Activated T-helper 1 cell treated with anti-CD3 and anti-CD28 coated beads, Interleukin-12 subunit alpha, Interleukin-12 subunit beta, Interleukin-2, Interleukin-4 antibody, amounts not matched to agents 30 ng/mL and 10 ng/mL and 1 ng/mL, durations not matched to agents 14 hours and 24 hours and 36 hours (primary cell): ENCODE data around the gene STIM1. TPM values are rescaled to one million over a fixed set of nuclear protein-coding genes. Genes with fewer than 3 reads are reported as not detected.

ENCODE experiments used
- DNase-seq: peaks from one replicate; pipeline ENCODE4 v3.0.0; 2021; ENCODE audit warnings: low spot score
- H3K27ac Mint-ChIP-seq: one replicate; pipeline ENCODE4 v1.8.0; 2021; ENCODE audit warnings: mild to moderate bottlenecking, mixed read lengths
- H3K27me3 Mint-ChIP-seq: one replicate; pipeline ENCODE4 v1.8.0; 2022; ENCODE audit warnings: mild to moderate bottlenecking, moderate library complexity, mixed read lengths; ENCODE audit not compliant: insufficient read depth
- H3K36me3 Mint-ChIP-seq: one replicate; pipeline ENCODE4 v1.8.0; 2021; ENCODE audit warnings: low read depth, mixed read lengths
- H3K4me1 Mint-ChIP-seq: one replicate; pipeline ENCODE4 v1.8.0; 2021; ENCODE audit warnings: low read depth, mixed read lengths
- H3K4me3 Mint-ChIP-seq: one replicate; pipeline ENCODE4 v1.8.0; 2021; ENCODE audit warnings: mild to moderate bottlenecking, moderate library complexity, mixed read lengths
- H3K9me3 Mint-ChIP-seq: one replicate; pipeline ENCODE4 v1.8.0; 2021; ENCODE audit warnings: mixed read lengths
- intact Hi-C: fragments of 100-400 bp; cut with micrococcal nuclease; formaldehyde crosslinking; loops from one replicate; pipeline ENCODE4 v1.15.1; 2024
- total RNA-seq: library from RNA; stranded (reverse); gene quantifications from 2 replicates; pipeline ENCODE4 v1.2.3, GENCODE V29; 2022

The STIM1 gene
- total RNA-seq, 1 donor from 2014 or later, result 68.0 TPM

DNA sequence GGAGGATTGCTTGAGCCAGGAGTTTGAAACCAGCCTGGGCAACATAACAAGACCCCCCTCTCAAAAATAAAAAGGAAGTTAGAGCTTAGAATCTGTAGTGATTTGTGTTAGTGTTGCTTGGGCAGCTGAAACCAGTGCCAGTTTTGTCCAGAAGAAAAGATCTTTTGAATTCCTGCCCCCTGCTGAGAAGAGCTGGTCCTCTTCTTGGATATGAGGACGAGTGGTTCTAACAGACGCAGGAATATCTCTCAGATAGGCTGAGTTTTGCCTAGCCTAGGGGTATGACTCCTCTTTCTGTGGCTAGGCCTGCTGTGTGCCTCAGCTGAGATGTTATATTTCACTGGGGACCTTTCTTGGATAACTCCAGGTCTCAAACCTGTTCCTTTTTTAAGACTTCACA is 102.8 kb downstream of the STIM1 start:
- intact Hi-C loops, result no loop called here
- DNase-seq, result no peak
- peaks cover 71% of the 10 kb centered on the region for H3K4me1 Mint-ChIP-seq
- peaks cover 7% of the 10 kb centered on the region for H3K9me3 Mint-ChIP-seq
- H3K36me3 Mint-ChIP-seq, result peaks cover 13% of the 10 kb centered on the region
- no peak overlapping the region for H3K4me3 Mint-ChIP-seq
- H3K27me3 Mint-ChIP-seq, result no peaks in the 10 kb centered on the region
- H3K27ac Mint-ChIP-seq, result no peak overlapping the region

DNA sequence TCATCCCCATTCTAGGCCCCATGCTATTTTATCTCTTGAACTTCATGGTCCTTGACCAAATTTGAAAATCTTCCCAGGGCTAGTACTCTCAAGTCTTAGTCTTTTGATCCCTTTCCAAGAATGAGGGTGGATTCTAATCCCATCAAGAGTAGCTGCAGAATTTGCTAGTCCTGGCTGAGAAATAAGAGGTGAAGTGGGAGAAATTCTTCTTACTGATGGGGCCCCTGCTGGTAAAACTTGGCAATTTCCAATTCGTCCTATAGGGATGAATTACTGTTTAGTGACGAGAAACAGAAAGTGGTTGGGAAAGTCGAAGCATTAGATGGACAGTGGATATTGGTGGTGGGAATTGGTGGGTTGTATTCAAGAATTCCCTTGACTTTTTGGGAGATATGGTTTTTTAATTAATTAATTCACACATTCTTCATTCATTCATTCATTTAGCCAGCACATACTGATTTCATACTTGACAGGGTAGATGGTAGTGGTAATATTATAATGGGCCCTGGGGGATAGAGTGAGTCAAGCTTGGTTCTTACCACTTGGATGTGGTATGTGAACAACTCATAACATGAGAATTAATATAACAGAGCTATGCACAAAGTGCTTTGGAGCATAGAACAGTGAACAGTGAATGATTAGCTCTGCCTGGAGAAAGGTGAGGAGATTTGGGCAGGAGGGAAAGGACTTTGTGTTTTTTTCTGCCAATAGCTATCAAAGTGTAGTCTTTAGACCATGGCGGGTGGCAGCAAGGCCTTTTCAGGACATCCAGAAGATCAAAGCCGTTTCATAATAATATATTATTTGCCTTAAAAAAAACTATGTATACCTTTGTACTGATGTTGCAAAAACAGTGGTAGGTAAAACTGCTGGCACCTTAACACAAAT is 103.8 kb downstream of the STIM1 start:
- H3K27ac Mint-ChIP-seq, result no peak overlapping the region

DNA sequence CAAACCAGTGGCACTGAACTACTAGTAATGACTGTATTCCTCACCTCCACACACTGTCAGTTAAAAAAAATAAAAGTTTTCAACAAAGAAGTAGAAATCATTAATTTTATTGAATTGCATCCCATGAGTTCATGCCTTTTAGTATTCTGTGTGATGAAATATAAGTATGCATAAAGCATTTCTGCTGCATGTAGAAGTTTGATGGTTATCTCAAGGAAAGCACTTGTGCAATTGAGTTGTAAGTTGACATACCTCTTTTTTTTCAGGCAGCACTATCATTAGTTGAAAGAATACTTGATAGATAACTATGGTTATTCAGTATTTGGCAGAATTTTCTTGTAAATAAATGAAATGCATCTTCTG is 104.4 kb downstream of the STIM1 start:
- Mint-ChIP-seq H3K27me3 (no peaks in the 10 kb centered on the region), H3K4me1 (peaks cover 64% of the 10 kb centered on the region), H3K36me3 (peaks cover 14% of the 10 kb centered on the region), H3K27ac (no peak overlapping the region), H3K9me3 (no peaks in the 10 kb centered on the region), H3K4me3 (no peak overlapping the region)
- intact Hi-C loops, result loop anchor here (1.0 kb wide), 1 partner anchor 9 kb away; no protein-coding TSS in a partner anchor
- no peak for DNase-seq

More for the DNA sequence above, 103.8 kb downstream of the STIM1 start:
- H3K4me3 Mint-ChIP-seq, result no peak overlapping the region
- peaks cover 70% of the 10 kb centered on the region for H3K4me1 Mint-ChIP-seq
- H3K9me3 Mint-ChIP-seq, result peaks cover 3% of the 10 kb centered on the region
- no peaks in the 10 kb centered on the region for H3K27me3 Mint-ChIP-seq
- peaks cover 15% of the 10 kb centered on the region for H3K36me3 Mint-ChIP-seq
- DNase-seq, result no peak
- intact Hi-C loops, result loop anchor here (1.0 kb wide), 1 partner anchor 10 kb away; no protein-coding TSS in a partner anchor

DNA sequence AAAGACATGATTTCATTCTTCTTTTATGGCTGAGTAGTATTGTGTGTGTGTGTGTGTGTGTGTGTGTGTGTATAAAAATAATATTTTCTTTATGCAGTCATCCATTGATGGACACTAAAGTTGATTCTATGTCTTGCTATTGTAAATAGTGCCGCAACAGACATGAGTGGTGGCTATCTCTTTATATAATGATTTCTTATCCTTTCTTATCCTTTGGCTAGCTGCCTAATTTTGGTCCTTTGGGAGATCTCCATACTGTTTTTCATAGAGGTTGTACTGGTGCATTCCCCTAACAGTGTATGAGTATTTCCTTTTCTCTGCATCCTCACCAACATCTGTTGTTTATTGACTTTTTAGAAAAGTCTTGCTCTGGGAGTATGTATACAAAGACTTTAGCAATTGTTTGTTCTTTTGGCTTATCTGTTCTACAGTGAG is 107.0 kb downstream of the STIM1 start:
- intact Hi-C loops, result no loop called here
- no peaks in the 10 kb centered on the region for H3K9me3 Mint-ChIP-seq
- DNase-seq, result no peak

DNA sequence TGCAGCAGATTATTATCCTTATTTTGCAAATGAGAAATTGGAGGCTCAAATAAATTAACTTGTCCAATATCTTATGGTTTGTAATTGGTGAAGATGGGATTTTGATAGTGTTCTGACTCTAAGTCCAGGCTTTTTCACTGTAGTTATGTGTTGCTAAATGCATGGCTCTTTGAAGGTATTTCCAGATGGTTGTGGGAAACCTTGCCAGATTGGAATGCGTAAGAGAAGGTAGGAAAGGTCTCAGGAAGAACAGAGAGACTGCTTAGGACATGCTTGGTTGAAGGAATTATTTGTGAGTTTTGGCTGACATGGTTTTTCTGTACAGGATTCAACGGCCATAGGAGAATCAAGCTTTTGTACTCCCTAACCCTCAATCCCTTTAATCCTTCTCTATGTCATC is 108.6 kb downstream of the STIM1 start:
- no peak overlapping the region for H3K27ac Mint-ChIP-seq
- peaks cover 77% of the 10 kb centered on the region for H3K4me1 Mint-ChIP-seq
- intact Hi-C loops, result no loop called here

More for the DNA sequence above, 107.0 kb downstream of the STIM1 start:
- H3K4me1 Mint-ChIP-seq, result peaks cover 64% of the 10 kb centered on the region
- H3K27me3 Mint-ChIP-seq, result no peaks in the 10 kb centered on the region
- H3K4me3 Mint-ChIP-seq, result no peak overlapping the region
- no peak overlapping the region for H3K27ac Mint-ChIP-seq
- H3K36me3 Mint-ChIP-seq, result peaks cover 19% of the 10 kb centered on the region

DNA sequence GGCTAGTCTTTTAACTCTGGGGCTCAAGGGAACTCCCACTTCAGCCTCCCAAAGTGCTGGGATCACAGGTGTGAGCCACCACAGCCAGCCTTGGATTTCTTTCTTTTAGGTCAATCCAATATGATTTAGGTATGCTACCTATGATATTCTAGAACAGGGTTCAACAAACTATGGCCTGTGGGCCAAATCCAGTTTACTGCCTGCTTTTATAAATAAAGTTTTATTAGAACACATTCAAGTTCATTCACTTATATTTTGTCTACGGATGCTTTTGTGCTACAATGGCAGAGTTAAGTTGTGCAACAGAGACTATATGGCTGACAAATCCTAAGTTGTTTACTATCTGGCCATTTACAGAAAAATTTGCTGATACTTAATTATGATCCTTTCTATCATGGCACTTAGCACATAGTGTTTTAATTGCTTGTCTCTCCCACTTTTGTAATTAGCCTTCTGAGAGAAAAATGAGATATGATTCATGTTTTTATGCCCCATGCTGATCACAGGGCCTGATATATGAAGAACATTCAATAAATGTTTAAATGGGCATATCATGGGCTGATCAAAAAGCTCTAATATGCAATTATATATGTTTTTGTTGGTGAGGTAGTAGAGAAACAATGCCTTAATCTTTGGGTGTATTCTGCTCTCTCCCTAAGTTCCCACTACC is 109.6 kb downstream of the STIM1 start:
- intact Hi-C loops, result no loop called here
- Mint-ChIP-seq H3K36me3 (peaks cover 27% of the 10 kb centered on the region), H3K4me3 (no peak overlapping the region), H3K27ac (no peak overlapping the region), H3K9me3 (no peaks in the 10 kb centered on the region), H3K27me3 (no peaks in the 10 kb centered on the region), H3K4me1 (peaks cover 80% of the 10 kb centered on the region)
- no peak for DNase-seq

More for the DNA sequence above, 108.6 kb downstream of the STIM1 start:
- Mint-ChIP-seq H3K27me3 (no peaks in the 10 kb centered on the region), H3K9me3 (no peaks in the 10 kb centered on the region), H3K4me3 (no peak overlapping the region), H3K36me3 (peaks cover 29% of the 10 kb centered on the region)
- no peak for DNase-seq

DNA sequence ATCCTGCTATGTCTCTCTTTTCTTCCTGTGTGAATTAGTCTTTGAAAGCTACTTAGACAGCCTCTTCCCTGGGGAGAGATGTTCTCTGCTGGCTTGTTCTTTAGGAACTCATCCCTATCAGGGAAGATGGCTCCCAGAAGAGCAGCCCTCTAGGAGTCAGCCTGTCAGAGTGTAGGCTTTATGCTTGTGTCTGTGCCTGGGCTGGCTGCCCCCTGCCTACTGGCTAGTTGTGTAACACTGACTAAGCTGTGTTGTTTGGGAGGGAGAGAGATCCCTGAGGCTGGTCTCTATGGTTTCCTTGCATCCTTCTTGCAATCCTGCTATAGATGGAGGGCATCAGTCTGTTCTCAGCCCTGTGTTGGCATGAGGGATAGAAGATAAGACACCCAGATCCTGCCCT is 112.2 kb downstream of the STIM1 start:
- Mint-ChIP-seq H3K9me3 (no peaks in the 10 kb centered on the region), H3K27me3 (no peaks in the 10 kb centered on the region), H3K27ac (no peak overlapping the region), H3K4me3 (no peak overlapping the region), H3K36me3 (peaks cover 28% of the 10 kb centered on the region), H3K4me1 (peaks cover 80% of the 10 kb centered on the region)
- DNase-seq, result no peak
- intact Hi-C loops, result no loop called here

DNA sequence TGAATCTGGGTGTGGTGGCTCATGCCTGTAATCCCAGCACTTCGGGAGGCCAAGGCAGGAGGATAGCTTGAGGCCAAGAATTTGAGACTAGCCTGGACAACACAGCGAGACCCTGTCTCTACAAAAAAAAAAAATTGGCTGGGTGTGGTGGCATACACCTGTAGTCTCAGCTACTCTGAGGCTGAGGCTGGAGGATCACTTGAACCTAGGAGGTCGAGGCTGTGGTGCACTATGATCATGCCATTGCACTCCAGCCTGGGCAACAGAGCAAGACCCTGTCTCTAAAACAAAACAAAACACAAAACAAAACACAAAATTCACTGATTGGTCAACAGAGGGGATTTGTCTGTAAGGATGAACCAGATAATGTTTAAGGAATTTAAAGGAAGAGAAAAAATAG is 113.7 kb downstream of the STIM1 start:
- no peaks in the 10 kb centered on the region for H3K9me3 Mint-ChIP-seq
- no peak for DNase-seq
- H3K4me3 Mint-ChIP-seq, result peak overlapping the region; percentile 67
- no peaks in the 10 kb centered on the region for H3K27me3 Mint-ChIP-seq
- H3K36me3 Mint-ChIP-seq, result peaks cover 31% of the 10 kb centered on the region
- intact Hi-C loops, result loop anchor here (1.0 kb wide), 5 partner anchors 10 to 115 kb away; no protein-coding TSS in a partner anchor
- H3K4me1 Mint-ChIP-seq, result peaks cover 73% of the 10 kb centered on the region
- H3K27ac Mint-ChIP-seq, result peak overlapping the region; percentile 85

DNA sequence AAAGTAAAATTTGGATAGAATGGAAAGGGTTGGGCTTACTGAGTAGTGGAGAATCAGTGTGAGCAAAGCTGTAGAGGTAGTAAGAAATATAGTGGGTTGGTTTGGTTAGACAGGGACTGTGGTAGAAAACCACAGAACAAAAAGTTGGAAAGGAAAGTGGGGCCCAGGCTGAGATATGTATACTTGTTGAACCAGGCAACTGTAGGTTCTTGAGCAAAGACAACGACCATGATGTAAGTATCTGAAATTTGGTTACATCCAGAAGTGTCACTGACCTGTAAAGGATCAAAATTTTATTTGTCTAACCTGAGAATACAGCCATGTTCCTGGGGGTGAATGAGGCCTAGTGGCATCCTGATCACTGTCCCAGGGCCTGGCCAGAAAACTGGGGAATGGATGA is 114.1 kb downstream of the STIM1 start:
- peak; percentile 34 for DNase-seq
- H3K9me3 Mint-ChIP-seq, result no peaks in the 10 kb centered on the region
- H3K36me3 Mint-ChIP-seq, result peaks cover 31% of the 10 kb centered on the region
- H3K4me1 Mint-ChIP-seq, result peaks cover 73% of the 10 kb centered on the region
- intact Hi-C loops, result loop anchor here (1.0 to 5.0 kb wide), 6 partner anchors 10 to 115 kb away; no protein-coding TSS in a partner anchor
- H3K27ac Mint-ChIP-seq, result peak overlapping the region; percentile 85
- no peaks in the 10 kb centered on the region for H3K27me3 Mint-ChIP-seq
- H3K4me3 Mint-ChIP-seq, result peak overlapping the region; percentile 67

DNA sequence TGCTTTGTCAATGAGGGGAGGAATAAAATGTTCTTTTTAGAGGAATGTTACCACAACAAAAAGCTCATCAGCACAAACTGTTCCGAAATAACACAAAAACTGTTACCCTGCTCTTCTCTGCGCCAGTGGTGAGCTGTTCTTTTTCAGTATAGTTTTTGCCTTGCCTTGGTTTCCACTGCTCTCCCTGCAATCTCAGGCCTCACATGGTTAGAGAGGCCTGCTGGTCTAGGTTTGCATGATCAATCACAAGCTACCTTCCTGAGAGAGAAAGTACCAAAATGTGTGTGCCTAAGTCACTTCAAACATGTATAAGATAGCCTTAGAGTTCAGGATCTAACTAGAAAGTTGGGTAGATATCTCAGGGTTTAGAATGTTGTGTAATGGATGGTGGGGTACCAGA is 114.6 kb downstream of the STIM1 start:
- peaks cover 31% of the 10 kb centered on the region for H3K36me3 Mint-ChIP-seq
- H3K4me1 Mint-ChIP-seq, result peaks cover 72% of the 10 kb centered on the region
- intact Hi-C loops, result loop anchor here (5.0 kb wide), 1 partner anchor 97 kb away; no protein-coding TSS in a partner anchor
- peak overlapping the region; percentile 85 for H3K27ac Mint-ChIP-seq
- H3K9me3 Mint-ChIP-seq, result no peaks in the 10 kb centered on the region
- no peak for DNase-seq
- H3K4me3 Mint-ChIP-seq, result peak overlapping the region; percentile 67
- no peaks in the 10 kb centered on the region for H3K27me3 Mint-ChIP-seq

DNA sequence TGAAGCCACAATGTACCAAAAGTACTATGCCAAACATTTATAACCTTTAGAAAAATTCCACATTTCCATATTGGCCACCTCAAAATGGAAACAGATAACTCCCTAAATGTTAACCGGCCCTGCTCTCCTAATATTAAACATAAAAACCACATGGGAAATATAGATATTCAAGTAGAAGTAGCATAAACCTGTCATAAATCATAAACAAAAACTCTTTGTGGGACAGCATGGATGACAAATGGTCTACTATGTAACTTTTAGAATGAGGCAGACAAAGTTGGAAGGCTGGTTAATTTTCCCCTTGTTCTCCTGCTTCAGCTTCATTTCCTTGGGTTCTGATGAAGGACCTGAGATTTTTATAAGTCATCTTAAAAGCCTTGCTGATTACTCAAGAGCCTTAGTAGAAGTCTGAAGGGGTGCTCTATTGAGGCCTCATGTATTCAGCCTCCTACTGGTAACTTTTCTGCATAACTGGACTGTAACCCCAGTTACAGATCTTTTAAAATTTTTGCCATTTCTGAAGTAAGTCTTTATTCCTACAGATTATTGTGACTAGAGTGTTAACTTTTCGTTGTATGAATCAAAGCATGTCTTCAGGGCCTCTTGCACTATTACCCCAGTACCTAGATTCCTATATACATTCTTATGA is 116.4 kb downstream of the STIM1 start:
- no peaks in the 10 kb centered on the region for H3K9me3 Mint-ChIP-seq
- intact Hi-C loops, result loop anchor here (5.0 kb wide), 1 partner anchor 95 kb away; no protein-coding TSS in a partner anchor
- H3K27me3 Mint-ChIP-seq, result no peaks in the 10 kb centered on the region
- no peak for DNase-seq
- peaks cover 29% of the 10 kb centered on the region for H3K36me3 Mint-ChIP-seq
- peaks cover 63% of the 10 kb centered on the region for H3K4me1 Mint-ChIP-seq
- H3K27ac Mint-ChIP-seq, result no peak overlapping the region
- no peak overlapping the region for H3K4me3 Mint-ChIP-seq

DNA sequence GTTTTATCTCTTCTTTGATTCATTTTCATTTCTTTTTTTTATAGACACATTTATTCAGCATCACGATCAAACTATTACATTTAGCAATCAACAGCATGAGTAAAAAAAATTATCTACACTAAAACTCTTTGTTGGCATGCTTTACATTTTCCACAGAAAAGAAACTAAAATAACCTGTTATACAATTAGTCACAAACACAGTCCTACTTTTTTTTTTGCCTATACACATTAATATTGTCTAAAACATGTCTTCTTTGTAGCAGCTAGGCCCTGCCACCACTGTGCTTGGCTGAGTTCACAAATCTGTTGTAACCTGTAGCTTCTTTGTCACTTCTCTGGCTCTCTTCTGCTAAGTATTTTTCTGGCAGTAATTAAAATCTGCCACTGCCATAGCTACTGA is 117.0 kb downstream of the STIM1 start:
- H3K27me3 Mint-ChIP-seq, result no peaks in the 10 kb centered on the region
- peaks cover 25% of the 10 kb centered on the region for H3K36me3 Mint-ChIP-seq
- intact Hi-C loops, result loop anchor here (5.0 kb wide), 1 partner anchor 95 kb away; no protein-coding TSS in a partner anchor
- H3K27ac Mint-ChIP-seq, result no peak overlapping the region
- H3K4me3 Mint-ChIP-seq, result no peak overlapping the region
- peaks cover 62% of the 10 kb centered on the region for H3K4me1 Mint-ChIP-seq
- no peak for DNase-seq
- H3K9me3 Mint-ChIP-seq, result no peaks in the 10 kb centered on the region
